Measurements from ENCODE around the gene DBT.
A peak's percentile ranks its signal among the peaks of the same experiment; 100 is the strongest.
"Not testable (repeated sequence)": the region's sequence is repeated elsewhere in the genome, so short reads cannot be mapped to it uniquely, and the experiment has no call there.

DBT gene

DNA sequence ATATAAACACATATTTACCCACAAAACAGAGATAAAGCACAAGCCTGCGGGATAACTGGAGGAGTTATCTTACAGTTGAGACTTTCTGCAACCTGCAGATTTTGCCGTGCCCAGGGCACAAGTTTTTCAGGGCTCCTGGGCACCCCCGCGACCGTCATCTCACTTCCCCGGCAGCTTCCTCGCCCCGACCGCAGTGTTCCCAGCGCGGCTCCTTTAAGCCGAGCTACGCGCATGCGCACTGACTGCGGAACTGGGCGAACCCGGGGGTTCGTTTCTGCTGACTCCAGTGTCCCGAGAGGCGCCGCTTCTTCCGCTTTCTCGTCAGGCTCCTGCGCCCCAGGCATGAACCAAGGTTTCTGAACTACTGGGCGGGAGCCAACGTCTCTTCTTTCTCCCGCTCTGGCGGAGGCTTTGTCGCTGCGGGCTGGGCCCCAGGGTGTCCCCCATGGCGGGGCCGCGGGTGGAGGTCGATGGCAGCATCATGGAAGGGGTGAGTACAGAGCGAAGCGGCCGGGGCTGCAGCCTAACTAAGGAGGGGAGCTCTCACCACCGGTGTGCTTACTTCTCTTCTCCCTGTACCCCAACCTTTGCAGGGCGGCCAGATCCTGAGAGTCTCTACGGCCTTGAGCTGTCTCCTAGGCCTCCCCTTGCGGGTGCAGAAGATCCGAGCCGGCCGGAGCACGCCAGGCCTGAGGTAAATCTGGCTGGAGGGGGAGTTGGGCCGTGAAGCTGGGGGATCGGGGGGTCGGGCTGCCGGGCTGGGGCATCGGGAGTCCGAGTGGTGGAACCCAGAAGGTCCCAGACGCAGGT, 16.5 kb upstream of the DBT start, which contains the start of gene RTCA:
TSS of gene RTCA (plus strand) at position 286 of the 810 bp plus-strand sequence. CDS start at position 446, 160 bp downstream.
- H3K4me3 ChIP-seq (ENCODE audit: low read length), result peak within 1 kb of the TSS; percentile 96
- no peak for TF ChIP-seq ZNF274 (IDR thresholded peaks at IDR 0.05; ENCODE audit: low read depth, low read length)

DNA sequence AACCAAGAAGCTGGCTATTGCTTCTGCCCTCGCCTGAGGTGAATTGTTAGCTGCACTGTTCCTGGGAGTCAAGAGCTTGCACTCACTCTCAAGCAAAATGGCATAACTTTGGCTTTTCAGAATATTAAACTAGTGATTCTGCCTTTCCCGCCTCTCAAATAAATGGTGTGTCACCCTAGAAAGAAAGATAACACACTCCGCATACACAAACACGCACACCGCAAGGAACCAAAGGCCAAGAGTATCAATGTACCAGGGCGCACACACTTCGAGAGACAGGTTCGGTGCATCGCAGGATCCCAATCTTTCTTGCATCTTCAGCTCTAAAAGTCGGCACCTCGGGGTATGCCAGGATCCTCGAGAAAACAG, 15.9 kb upstream of the DBT start:
- TF ChIP-seq ZNF274 (IDR thresholded peaks at IDR 0.05; ENCODE audit: low read depth, low read length), result no peak

DNA sequence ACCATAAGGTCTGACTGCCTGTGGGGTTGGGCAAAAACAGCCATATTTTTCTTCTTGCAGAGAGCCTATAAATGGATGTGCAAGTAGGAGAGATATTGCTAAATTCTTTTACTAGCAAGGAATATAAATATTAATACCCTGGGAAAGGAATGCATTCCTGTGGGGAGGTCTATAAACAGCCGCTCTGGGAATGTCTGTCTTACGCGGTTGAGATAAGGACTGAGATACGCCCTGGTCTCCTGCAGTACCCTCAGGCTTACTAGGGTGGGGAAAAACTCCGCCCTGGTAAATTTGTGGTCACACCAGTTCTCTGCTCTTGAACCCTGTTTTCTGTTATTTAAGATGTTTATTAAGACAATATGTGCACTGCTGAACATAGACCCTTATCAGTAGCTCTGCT, 14.4 kb upstream of the DBT start:
- H3K4me3 ChIP-seq (ENCODE audit: low read length), result not testable (repeated sequence)

More for the DNA sequence above, 15.9 kb upstream of the DBT start:
- H3K4me3 ChIP-seq (ENCODE audit: low read length), result peak overlapping the region; percentile 96

DNA sequence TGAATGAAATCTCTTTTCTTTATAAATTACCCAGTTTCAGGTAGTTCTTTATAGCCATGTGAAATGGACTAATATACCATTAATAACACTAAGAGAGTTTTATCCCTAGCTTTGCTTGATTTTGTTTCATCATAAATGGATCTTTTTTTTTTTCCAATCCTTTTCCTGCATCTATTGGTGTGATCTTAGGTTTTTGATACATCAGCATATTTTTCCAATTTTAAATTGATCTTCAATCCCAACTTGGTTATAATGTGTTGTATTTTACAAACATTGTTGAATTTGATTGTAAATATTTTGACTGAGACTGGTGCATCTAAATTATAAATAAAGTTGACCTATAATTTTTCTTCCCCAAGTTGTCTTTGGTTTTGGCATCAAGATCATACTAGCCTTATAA, 12.1 kb upstream of the DBT start:
- no peak for TF ChIP-seq ZNF274 (IDR thresholded peaks at IDR 0.05; ENCODE audit: low read depth, low read length)
- H3K4me3 ChIP-seq (ENCODE audit: low read length), result no peak overlapping the region

DNA sequence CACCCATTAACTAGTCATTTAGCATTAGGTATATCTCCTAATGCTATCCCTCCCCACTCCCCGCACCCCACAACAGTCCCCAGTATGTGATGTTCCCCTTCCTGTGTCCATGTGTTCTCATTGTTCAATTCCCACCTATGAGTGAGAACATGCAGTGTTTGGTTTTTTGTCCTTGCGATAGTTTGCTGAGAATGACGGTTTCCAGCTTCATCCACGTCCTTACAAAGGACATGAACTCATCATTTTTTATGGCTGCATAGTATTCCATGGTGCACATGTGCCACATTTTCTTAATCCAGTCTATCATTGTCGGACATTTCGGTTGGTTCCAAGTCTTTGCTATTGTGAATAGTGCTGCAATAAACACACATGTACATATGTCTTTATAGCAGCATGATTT, 8.8 kb upstream of the DBT start:
- H3K4me3 ChIP-seq (ENCODE audit: low read length), result not testable (repeated sequence)

DNA sequence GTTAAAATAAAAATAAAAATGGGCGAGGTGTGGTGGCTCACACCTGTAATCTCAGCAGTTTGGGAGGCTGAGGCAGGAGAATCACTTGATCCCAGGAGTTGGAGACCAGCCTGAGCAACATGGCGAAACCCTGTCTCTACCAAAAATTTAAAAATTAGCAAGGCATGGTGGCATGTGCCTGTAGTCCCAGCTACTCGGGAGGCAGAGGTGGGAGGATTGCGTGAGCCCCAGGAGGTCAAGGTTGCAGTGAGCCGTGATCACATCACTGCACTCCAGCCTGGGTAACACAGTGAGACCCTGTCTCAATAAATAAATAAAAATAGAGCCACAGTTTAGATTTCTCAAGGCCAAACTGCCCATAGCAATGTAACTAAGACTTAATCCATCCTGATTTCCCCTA, 6.6 kb upstream of the DBT start:
- H3K4me3 ChIP-seq (ENCODE audit: low read length), result not testable (repeated sequence)

DNA sequence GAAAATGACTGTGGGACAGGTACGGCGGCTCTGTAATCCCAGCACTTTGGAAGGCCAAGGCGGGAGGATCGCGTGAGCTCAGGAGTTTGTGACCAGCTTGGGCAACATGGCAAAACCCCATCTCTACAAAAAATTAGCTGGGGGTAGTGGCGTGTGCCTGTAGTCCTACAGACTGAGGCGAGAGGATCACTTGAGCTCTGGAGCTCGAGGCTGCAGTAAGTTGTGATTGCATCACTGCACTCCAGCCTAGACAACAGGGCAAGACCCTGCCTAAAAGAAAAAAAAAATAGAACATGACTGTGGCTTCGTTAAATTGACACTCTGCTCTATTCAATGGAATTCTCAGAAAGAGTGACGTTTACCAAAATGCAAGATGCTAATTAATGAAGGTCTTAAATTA, 3.9 kb upstream of the DBT start:
- TF ChIP-seq ZNF274 (IDR thresholded peaks at IDR 0.05; ENCODE audit: low read depth, low read length), result no peak

DNA sequence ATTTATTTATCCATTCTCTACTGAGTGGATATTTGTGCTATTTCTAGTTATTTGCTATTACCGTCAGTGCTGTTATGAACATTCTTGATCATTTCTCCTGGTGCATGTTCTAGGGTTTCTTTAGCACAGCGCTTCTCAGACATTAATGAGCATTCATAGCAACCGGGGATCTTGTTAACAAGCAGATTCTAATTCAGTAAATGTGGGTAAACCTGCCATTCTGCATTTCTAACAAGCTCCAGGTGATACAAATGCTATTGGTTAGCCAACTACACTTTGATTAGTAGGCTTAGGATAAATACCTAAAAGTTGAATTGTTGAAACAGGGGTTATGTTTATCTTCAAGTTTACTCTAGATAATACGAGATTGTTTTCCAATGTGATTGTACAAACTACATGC, 3.3 kb upstream of the DBT start:
- H3K4me3 ChIP-seq (ENCODE audit: low read length), result no peak overlapping the region

More for the DNA sequence above, 3.9 kb upstream of the DBT start:
- no peak overlapping the region for H3K4me3 ChIP-seq (ENCODE audit: low read length)

DNA sequence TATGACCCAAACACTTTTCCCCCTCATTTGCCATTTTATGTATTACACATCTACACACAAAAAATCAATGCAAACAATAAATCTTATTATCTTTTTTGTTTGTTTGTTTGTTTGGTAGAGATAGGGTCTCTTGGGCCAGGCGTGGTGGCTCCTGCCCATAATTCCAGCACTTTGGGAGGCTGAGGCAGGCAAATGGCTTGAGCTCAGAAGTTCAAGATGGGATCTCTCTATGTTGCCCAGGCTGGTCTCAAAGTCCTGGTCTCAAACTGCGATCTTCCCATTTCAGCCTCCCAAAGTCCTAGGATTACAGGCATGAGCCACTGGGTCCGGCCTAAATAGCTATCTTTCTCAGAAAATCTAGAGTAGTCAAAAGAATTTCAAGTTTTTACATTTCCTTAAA, 1.2 kb upstream of the DBT start:
- no peak for TF ChIP-seq ZNF274 (IDR thresholded peaks at IDR 0.05; ENCODE audit: low read depth, low read length)
- H3K4me3 ChIP-seq (ENCODE audit: low read length), result no peak overlapping the region

More for the DNA sequence above, 3.3 kb upstream of the DBT start:
- no peak for TF ChIP-seq ZNF274 (IDR thresholded peaks at IDR 0.05; ENCODE audit: low read depth, low read length)

DNA sequence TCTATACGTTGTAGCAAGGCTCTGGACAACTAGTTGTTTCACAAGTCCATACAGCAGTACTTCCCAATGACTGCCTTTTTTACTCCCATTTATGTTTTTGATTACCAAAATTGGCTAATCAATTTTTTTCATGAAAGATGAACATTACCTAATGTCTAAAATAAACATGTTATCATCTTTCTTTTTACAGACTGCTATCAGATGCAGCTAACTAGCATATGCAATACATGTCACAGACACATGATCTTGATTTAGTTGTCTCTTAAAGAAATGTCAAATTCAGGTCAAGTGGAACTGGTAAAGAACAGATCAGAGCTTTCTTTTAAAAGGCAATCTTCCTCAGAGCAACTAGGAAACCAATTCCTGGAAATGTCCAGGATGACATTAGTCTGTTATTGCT, 630 bp upstream of the DBT start:
- no peak for TF ChIP-seq ZNF274 (IDR thresholded peaks at IDR 0.05; ENCODE audit: low read depth, low read length)
- H3K4me3 ChIP-seq (ENCODE audit: low read length), result peak overlapping the region; percentile 32; the same call in 1 of the 2 replicates

DNA sequence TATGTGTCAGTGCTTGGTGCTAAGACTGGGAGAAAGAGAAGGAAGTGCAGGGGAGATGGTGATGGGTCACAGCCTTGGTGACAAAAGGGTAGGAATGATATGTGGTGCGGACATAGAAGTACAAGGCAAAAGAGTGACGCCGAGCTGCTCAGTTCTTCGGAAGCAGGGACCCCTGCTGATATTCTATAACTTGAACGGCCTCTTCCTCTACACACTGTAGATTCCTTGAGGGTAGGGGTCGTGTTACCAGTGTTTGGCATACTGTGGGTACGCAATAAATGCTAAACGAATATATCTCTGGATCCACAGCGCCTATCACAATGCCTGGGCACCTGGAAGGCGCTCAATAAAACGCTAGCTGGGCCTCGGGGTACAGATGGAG, 488 bp downstream of the DBT start:
- no peak for TF ChIP-seq ZNF274 (IDR thresholded peaks at IDR 0.05; ENCODE audit: low read depth, low read length)
- H3K4me3 ChIP-seq (ENCODE audit: low read length), result peak overlapping the region; percentile 90

DNA sequence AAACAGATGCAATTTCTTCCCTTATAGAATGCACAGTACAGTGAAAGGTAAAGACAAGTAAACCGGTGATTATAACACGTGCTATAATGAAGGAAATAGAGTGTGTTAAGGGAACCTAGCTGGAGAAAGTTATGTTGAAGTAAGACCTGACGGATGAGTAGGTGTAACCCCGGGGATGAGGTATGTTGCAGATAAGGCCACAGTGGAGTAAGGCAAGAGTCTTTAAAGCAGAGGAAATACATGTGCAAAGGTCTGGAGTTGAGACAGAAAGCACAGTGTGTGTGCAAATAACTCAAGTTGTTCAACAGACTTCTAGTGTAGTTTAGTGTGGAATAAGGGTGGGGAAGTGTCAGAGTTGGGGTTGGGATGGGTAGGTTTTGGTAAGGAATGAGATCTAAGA, 2.9 kb downstream of the DBT start:
- TF ChIP-seq ZNF274 (IDR thresholded peaks at IDR 0.05; ENCODE audit: low read depth, low read length), result no peak
- H3K4me3 ChIP-seq (ENCODE audit: low read length), result no peak overlapping the region

DNA sequence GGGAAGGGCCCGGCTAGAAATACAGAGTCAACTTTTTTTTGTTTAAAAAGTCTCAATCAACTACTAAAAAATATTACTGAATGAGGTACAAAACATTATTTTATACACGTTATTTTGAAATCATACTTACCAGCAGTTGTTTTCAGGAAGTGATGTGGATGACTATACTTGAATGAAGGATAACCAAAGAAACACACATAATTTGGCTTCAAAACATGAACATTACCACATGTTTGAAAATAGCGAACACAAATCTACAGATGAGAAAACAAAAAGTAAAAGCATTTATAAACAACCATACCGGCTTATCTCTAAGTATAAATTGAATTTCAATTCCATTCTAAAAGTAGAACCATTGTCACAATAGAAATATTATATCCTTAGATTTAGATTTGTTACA, 9.0 kb downstream of the DBT start:
- TF ChIP-seq ZNF274 (IDR thresholded peaks at IDR 0.05; ENCODE audit: low read depth, low read length), result no peak
- no peak overlapping the region for H3K4me3 ChIP-seq (ENCODE audit: low read length)

DNA sequence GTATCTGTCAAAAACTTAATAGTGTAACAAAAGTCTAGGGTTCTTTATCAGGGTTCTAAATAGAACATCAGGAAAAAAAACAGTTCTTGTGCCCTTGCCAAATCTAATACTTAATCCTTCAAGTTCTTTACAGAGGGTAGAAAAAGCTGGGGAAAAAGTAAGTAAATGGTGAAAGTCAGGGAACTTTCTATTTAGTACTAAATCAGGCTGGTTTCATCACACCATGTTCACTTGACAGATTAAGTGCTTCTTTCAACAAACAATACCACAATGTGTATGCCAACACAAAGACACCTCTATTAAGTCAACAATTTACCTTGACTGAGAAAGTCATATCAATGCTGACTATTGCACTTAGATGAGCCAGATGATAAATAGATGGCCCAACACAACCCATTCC, 9.7 kb downstream of the DBT start:
- no peak overlapping the region for H3K4me3 ChIP-seq (ENCODE audit: low read length)
- TF ChIP-seq ZNF274 (IDR thresholded peaks at IDR 0.05; ENCODE audit: low read depth, low read length), result no peak

DNA sequence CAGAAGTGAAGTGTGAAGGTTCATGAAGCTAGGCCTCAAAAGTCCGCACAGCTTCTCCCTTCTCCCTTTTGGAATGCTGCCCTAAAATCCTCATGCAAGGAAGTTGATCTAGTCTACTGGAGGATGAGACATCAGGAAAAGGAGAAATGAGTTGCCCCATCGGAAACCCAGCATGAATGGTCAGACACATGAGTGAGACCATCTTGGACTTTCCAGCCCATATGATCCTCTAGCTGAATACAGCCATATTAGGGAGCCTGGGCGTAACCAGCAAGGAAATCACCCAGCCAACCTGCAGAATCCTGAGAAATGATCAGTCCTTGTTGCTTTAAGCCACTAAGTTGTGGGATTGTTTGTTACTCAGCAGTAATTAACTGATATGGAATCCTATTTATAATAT, 12.5 kb downstream of the DBT start:
- TF ChIP-seq ZNF274 (IDR thresholded peaks at IDR 0.05; ENCODE audit: low read depth, low read length), result no peak
- H3K4me3 ChIP-seq (ENCODE audit: low read length), result no peak overlapping the region

DNA sequence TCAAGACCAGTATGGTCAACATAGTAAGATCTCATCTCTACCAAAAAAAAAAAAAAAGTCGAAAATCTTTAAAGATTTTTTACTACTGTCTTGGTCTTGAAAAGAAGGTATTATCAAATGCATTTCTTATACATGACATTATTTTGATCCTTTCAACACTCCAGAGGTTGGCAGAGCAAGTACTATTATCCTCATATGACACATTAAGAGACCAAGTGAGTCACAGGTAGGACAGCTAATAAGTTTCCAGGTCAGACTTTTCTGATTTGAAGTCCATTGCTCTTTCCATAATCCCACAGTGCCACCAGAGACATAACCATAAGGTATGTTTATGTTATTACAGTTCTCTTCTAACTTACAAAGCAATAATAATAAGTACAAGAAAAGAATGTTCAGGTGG, 15.2 kb downstream of the DBT start:
- TF ChIP-seq ZNF274 (IDR thresholded peaks at IDR 0.05; ENCODE audit: low read depth, low read length), result no peak
- H3K4me3 ChIP-seq (ENCODE audit: low read length), result no peak overlapping the region

DNA sequence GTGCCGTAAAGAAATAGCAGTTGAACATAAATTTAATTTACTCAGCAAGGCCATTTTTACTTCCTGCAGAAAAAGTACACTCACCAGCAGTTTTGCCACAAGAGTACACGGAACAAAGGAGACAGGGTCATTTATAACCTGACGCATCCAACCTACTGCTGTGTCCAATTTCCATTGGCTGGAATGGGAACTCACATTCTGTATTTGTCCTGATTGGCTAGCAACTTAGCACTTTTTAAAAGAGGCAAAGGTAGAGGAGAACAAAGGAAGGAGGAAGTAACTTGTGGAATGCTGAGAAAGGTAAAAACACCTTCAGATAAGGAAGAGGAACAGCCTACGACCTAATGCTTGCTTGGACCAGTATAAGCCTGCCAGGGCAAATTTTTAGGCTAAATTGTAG, 16.1 kb downstream of the DBT start:
- not testable (repeated sequence) for H3K4me3 ChIP-seq (ENCODE audit: low read length)
